ENCODE measurements around the gene ABCA4.
"Not testable (repeated sequence)": the region's sequence is repeated elsewhere in the genome, so short reads cannot be mapped to it uniquely, and the experiment has no call there.

Gene ABCA4

GRCh38 chr1:93972341-93972740, 148.6 kb downstream of the ABCA4 start:
- DNase-seq = no peak

GRCh38 chr1:93969887-93970286, 151.1 kb downstream of the ABCA4 start:
- no peak for DNase-seq

GRCh38 chr1:93969371-93969770, 151.6 kb downstream of the ABCA4 start:
- DNase-seq = no peak

GRCh38 chr1:93967306-93967705, 153.6 kb downstream of the ABCA4 start:
- DNase-seq = no peak

- no peak for DNase-seq
These were observed 155.1 kb downstream of the ABCA4 start for GRCh38 chr1:93965888-93966287.

- no peak for DNase-seq
These were observed 155.7 kb downstream of the ABCA4 start for GRCh38 chr1:93965256-93965655.

- no peak for DNase-seq
These were observed 156.2 kb downstream of the ABCA4 start for GRCh38 chr1:93964777-93965200.

GRCh38 chr1:93964096-93964776, 156.7 kb downstream of the ABCA4 start:
- no peak for DNase-seq

GRCh38 chr1:93963585-93963984, 157.4 kb downstream of the ABCA4 start:
- no peak for DNase-seq

GRCh38 chr1:93961906-93962305, 159.0 kb downstream of the ABCA4 start:
- DNase-seq = no peak

GRCh38 chr1:93961443-93961842, 159.5 kb downstream of the ABCA4 start:
- no peak for DNase-seq

GRCh38 chr1:93960641-93961147, 160.3 kb downstream of the ABCA4 start:
- no peak for DNase-seq

- DNase-seq = no peak
These were observed 161.5 kb downstream of the ABCA4 start for GRCh38 chr1:93959413-93959812.

- DNase-seq = no peak
These were observed 162.2 kb downstream of the ABCA4 start for GRCh38 chr1:93958726-93959100.

- no peak for DNase-seq
These were observed 162.8 kb downstream of the ABCA4 start for GRCh38 chr1:93958032-93958725.

GRCh38 chr1:93955765-93956164, 165.2 kb downstream of the ABCA4 start:
- no peak for DNase-seq

GRCh38 chr1:93947002-93947686, 173.8 kb downstream of the ABCA4 start:
- not testable (repeated sequence) for DNase-seq
